Choroid plexus epithelial cell (primary cell): ENCODE measurements around the gene SHISA2.
A peak's percentile ranks its signal among the peaks of the same experiment; 100 is the strongest.
"Not testable (repeated sequence)": the region's sequence is repeated elsewhere in the genome, so short reads cannot be mapped to it uniquely, and the experiment has no call there.

Source experiments
- DNase-seq: peaks from one replicate; pipeline ENCODE4 v3.0.0-alpha.2; 2010; ENCODE audit warnings: low read depth
- H3K4me3 ChIP-seq: 2 replicates; pipeline ENCODE4 v1.5.1; 2011; ENCODE audit warnings: low read depth, mild to moderate bottlenecking, control low read depth, low read length, moderate library complexity
- CTCF ChIP-seq: conservative IDR thresholded peaks from 2 replicates; pipeline ENCODE4 v1.5.1; 2011; ENCODE audit warnings: low read depth, mild to moderate bottlenecking, control low read depth, inconsistent platforms, low read length, moderate library complexity

SHISA2 gene

DNA sequence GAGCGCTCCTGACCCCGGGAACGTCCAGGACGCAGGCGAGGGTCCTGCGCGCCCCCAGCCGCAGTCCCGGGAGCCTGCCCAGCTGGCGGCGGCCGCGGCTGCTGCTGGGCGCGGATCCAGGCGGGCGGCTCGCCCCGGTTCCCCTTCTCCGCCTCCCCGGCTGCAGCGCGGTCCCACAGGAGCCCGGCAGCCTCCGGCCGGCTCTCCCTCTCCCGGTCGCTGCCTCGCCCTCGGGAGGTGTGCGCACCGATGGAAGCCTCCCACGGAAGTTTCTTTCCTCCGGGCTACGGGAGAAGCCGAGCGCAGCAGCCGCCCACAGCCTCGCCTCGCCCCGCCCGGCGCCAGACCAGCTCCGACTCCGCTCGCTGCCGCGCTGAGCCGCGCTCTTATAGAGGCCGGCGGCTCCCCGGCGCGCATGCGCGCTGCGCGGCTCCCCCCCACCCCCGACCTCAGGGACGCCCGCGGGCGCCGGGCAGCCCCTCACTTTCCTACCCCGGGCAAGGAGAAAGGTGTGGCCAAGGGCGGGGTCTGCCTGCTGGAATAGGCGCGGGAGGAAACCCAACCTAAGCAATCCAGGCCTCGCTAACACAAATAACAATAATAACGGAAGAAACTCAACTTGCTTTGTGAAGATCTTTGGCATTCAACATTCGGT is at the start of gene SHISA2:
Gene SHISA2 (minus strand): TSS at position 360 of the 655 bp plus-strand sequence. CDS start 1,041 bp downstream, outside the sequence.
- TF ChIP-seq CTCF: no peak
- peak within 1 kb of the TSS; percentile 60 for H3K4me3 ChIP-seq
- peak; percentile 79 for DNase-seq

DNA sequence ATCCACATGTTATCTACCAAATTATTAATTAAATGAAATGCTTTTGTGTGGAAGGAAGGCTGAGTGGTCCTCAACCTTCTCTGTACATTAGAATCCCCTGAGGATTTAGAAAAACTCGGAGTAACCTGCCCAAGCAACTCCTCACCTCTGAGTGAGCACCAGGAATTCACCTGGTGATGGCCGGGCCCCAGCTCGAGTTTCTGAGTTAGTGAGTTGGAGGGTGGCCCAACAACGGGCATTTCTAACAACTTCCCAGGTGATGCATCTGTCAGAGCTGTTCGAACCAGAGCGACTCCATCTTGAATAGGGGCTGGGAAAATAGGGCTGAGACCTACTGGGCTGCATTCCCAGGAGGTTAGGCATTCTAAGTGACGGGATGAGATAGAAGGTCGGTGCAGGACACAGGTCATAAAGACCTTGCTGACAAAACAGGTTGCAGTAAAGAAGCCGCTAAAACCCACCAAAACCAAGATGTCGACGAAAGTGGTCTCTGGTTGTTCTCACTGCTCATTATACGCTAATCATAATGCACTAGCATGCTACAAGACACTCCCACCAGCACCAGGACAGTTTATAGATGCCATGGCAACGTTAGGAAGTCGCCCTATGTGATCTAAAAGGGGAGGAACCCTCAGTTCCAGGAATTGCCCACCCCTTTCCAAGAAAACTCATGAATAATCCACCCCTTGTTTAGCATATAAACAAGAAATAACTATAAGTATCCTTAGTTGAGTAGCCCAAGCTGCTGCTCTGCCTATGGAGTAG is 44.2 kb upstream of the SHISA2 start:
- DNase-seq: no peak
- H3K4me3 ChIP-seq: no peak overlapping the region
- no peak for TF ChIP-seq CTCF

DNA sequence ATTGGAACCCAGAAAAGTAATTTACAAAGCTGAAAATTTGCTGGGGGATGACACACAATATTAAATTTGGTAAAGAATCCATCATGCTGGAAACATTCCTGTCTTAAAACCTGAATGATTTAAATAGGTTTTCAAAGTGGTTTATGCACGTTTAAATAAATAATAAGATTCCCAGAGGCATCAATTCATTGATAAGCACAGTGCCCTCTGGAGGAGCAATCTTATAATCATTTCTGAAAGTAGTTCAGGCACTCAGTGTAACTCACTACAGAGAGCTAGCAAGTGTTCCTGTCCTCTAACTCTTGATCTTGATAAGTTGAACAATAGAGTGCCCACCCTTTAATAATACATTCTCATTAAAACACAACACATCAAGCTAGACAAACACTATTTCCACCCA is 43.5 kb upstream of the SHISA2 start:
- DNase-seq: peak; percentile 20
- TF ChIP-seq CTCF: peak; percentile 34
- no peak overlapping the region for H3K4me3 ChIP-seq

DNA sequence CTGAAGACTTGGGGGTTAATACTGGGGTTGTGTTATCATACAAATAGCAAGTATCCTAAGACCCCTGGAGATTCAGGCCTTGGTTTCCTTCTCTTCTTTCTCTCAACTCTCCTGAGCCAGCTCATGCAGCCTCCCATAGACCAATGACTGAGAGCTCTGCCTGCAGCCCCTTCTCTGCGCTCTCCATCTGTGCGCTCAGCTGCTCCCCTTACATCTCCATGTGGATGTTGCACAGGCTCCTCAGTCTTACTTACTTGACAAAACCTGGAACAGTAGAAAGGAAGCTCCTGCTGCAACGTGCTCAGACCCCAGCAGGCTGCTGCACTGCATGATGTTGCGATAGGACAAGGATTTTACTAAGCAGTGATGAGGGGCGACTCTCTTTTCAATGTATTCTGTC is 25.0 kb upstream of the SHISA2 start:
- not testable (repeated sequence) for DNase-seq, H3K4me3 ChIP-seq

GRCh38 chr13:26075498-26075897 is 23.7 kb upstream of the SHISA2 start:
- peak; percentile 30 for DNase-seq
- H3K4me3 ChIP-seq: no peak overlapping the region
- peak; percentile 23 for TF ChIP-seq CTCF

GRCh38 chr13:26074706-26075105 is 22.9 kb upstream of the SHISA2 start:
- H3K4me3 ChIP-seq: peak overlapping the region; percentile 32
- TF ChIP-seq CTCF: peak; percentile 41
- DNase-seq: peak; percentile 41

DNA sequence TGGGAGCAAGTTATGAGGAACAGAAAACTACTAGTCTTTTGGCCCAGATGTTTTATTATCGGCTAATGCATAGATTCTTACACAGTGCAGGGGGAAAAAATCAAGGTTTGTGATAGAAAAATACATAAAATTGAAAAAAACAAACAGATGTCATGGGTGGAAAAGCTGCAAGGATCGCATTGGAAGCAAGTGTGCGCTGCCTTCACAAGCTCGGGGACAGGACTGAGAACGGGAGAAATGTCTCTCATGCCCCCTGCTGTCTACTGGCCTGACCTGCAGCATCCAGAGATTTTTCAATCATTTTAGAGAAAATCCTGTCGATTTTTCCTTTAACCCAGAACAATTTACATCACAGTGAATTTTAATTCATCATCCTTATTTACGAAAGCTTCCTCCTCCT is 20.5 kb upstream of the SHISA2 start:
- DNase-seq, H3K4me3 ChIP-seq: not testable (repeated sequence)

DNA sequence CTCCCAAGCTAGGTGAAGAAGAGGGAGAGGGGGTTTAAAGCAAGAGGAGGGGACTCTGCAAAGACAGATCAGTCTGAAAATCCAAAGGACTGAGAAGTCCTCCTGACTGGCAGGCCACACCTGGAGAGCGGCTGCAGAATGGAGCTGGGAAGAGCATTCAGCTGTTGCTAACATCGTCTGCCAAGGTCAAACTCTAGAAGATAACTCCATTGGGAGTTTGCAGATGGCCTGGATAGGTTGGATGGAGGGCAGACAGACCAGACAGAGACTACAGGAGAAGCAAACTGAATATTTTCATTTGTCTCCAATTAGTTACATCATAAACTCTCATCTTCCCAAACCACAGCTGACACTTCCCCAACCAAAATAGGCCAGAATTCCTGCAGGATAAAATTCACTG is 19.9 kb upstream of the SHISA2 start:
- no peak overlapping the region for H3K4me3 ChIP-seq
- no peak for TF ChIP-seq CTCF
- no peak for DNase-seq

DNA sequence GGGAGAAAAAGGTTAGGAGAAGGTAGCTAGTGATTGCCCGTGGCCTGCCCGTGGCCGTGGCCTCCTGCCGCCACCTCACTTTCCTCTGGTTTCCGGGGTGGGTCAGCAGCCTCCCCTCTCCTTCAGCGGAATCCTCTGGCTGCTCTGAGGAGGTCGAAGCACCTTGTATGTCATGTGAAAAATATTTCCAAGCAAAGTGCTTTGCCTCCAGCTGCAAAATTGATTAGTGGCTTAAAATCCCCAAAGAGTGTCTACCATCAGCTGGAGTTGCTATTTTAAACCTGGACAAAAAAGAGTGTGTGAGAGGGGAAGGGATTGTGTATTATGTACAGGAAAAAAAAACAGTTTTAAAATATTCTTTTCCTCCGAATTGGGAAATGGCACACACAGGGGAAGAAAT is 17.8 kb upstream of the SHISA2 start:
- DNase-seq, H3K4me3 ChIP-seq: not testable (repeated sequence)

GRCh38 chr13:26068372-26068771 is 16.6 kb upstream of the SHISA2 start:
- not testable (repeated sequence) for H3K4me3 ChIP-seq, DNase-seq
